Stimulated activated CD4-positive, alpha-beta T cell treated with anti-CD3 and anti-CD28 coated beads, Interleukin-12 subunit alpha, Interleukin-12 subunit beta, amount 100 ng/mL, for 48 hours (primary cell): ENCODE measurements around the gene PCDHGA7.
"Not testable (repeated sequence)": the region's sequence is repeated elsewhere in the genome, so short reads cannot be mapped to it uniquely, and the experiment has no call there.

Source experiments
- DNase-seq, 3 donors: peaks; one replicate each; pipeline ENCODE4 v3.0.0-alpha.2; 2020; ENCODE audit warnings: low read depth in 2 of 3, low spot score in 1 of 3

PCDHGA7 gene

DNA sequence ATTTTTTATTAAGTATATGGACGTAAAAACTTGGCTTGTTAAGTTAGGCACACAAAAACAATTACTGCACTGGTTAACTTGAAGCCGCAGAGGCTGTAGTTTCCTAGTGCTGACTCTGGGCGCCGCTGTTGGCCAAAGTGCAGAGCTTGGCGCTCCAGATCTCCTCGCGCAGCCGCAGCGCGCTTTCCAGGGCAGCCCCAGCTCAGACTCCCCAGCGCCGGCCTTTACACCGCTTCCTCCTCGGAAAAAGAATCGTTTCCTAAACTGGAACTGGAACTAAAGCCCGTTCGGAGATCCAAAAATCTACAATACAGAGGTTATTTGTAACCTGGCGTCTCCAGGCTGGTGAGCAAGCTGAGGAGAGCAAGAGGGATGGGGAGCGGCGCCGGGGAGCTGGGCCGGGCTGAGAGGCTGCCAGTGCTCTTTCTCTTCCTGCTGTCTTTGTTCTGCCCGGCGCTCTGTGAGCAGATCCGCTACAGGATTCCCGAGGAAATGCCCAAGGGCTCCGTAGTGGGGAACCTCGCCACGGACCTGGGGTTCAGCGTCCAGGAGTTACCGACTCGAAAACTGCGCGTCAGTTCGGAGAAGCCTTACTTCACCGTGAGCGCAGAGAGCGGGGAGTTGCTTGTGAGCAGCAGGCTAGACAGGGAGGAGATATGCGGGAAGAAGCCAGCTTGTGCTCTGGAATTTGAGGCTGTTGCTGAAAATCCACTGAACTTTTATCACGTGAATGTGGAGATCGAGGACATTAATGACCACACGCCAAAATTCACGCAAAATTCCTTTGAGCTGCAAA lies 15.4 kb downstream of the PCDHGA7 start, which contains the start of gene PCDHGB5:
Gene PCDHGB5 (plus strand): TSS at position 192 of the 796 bp plus-strand sequence. CDS start 181 bp downstream, at position 373.
- DNase-seq: not testable (repeated sequence)

DNA sequence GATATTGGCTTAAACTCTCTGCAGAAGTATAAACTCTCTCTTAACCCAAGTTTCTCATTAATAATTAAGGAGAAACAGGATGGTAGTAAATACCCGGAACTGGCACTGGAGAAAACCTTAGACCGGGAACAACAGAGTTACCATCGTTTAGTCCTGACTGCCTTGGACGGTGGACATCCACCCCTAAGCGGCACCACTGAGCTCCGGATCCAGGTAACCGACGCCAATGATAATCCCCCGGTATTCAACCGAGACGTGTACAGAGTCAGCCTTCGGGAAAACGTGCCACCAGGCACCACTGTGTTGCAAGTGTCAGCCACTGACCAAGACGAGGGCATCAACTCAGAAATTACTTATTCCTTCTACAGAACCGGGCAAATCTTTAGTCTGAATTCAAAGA lies 16.1 kb downstream of the PCDHGA7 start:
- DNase-seq: no peak

GRCh38 chr5:141399555-141400258 lies 17.2 kb downstream of the PCDHGA7 start:
- DNase-seq: no peak

DNA sequence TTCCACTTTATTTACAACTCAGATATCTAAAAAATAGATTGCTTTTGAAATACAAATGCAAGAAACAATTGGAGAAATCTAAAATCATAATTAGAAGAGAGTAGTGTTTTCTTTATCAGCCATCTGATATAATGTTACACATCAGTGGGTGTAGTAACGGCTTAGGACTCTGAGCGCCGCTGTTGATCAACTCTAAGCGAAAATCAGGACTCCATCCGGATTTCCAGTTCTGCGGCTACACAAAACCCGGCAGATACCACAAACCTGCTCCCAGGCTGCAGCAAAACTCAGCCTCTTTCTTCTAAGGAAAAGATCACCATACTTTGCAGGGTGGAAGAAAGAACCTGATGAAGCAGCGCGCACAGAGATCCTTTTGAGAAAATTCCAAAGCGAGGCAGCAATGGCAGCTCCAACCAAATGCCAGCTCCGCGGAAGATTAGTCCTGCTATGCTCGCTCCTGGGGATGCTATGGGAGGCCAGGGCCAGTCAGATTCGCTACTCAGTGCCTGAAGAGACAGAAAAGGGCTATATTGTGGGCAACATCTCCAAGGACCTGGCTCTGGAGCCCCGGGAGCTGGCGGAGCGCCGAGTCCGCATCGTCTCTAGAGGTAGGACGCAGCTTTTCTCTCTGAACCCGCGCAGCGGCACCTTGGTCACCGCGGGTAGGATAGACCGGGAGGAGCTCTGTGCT lies 20.2 kb downstream of the PCDHGA7 start, which contains the start of gene PCDHGA9:
Gene PCDHGA9 (plus strand): TSS at position 226 of the 691 bp plus-strand sequence. CDS start 175 bp downstream, at position 401.
- DNase-seq: no peak

GRCh38 chr5:141403387-141403786 lies 20.8 kb downstream of the PCDHGA7 start:
- no peak for DNase-seq

GRCh38 chr5:141407790-141408505 lies 25.4 kb downstream of the PCDHGA7 start, which contains the start of gene PCDHGB6:
TSS of gene PCDHGB6 (plus strand) at chr5:141408021. CDS start at chr5:141408203, 182 bp downstream.
- DNase-seq: peak in 1 of 3 donors; percentile 25

- DNase-seq: no peak
Observed at GRCh38 chr5:141409598-141410306, 27.2 kb downstream of the PCDHGA7 start.

DNA sequence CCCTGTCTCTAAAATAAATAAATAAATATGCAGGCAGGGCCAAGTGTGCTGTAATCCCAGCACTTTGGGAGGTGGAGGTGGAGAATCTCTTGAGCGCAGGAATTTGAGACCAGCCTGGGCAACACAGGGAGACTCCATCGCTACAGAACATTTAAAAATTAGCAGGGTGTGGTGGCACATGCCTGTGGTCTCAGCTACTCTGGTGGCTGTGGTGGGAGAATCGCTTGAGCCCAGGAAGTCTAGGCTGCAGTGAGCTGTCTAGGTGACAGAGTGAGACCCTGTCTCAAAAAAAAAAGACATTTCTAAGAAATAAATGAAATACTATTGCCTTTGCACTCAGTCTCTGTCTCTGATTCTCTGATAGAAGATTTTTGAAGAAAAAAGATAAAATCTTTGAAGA lies 29.0 kb downstream of the PCDHGA7 start:
- DNase-seq: no peak

DNA sequence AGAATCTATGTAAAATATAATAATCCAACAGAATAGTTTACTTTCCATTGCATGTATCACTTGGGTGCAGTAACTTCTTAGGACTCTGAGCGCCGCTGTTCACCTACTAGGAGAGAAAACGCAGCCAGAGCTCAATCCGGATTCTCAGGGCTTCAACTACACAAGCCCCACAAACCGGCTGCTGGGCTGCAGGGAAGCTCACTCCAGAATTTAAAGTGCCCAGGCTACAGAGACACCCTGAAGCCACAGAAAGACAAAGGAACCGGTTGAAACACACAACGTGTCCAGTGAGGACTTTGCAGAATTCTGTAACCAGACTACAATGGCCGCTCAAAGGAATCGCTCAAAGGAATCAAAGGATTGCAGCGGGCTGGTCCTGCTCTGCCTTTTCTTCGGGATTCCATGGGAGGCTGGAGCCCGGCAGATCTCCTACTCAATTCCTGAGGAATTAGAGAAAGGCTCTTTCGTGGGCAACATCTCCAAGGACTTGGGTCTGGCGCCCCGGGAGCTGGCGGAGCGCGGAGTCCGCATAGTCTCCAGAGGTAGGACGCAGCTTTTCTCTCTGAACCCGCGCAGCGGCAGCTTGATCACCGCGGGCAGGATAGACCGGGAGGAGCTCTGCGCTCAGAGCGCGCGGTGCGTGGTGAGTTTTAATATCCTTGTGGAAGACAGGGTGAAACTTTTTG lies 30.5 kb downstream of the PCDHGA7 start, which contains the start of gene PCDHGA10:
Gene PCDHGA10 (plus strand): TSS at position 134 of the 686 bp plus-strand sequence. CDS start 189 bp downstream, at position 323.
- peak in 1 of 3 donors; percentile 33 for DNase-seq

GRCh38 chr5:141413540-141414069 lies 31.1 kb downstream of the PCDHGA7 start:
- DNase-seq: no peak

GRCh38 chr5:141414548-141415274 lies 32.2 kb downstream of the PCDHGA7 start:
- not testable (repeated sequence) for DNase-seq

- DNase-seq: not testable (repeated sequence)
Observed at GRCh38 chr5:141415275-141415618, 32.7 kb downstream of the PCDHGA7 start.

GRCh38 chr5:141417494-141418172 lies 35.1 kb downstream of the PCDHGA7 start, which contains the start of gene PCDHGB7:
TSS of gene PCDHGB7 (plus strand) at chr5:141417677. CDS start at chr5:141417860, 183 bp downstream.
- DNase-seq: peak; percentile 27 to 43 (median 39)

GRCh38 chr5:141419074-141419880 lies 36.7 kb downstream of the PCDHGA7 start:
- no peak for DNase-seq

DNA sequence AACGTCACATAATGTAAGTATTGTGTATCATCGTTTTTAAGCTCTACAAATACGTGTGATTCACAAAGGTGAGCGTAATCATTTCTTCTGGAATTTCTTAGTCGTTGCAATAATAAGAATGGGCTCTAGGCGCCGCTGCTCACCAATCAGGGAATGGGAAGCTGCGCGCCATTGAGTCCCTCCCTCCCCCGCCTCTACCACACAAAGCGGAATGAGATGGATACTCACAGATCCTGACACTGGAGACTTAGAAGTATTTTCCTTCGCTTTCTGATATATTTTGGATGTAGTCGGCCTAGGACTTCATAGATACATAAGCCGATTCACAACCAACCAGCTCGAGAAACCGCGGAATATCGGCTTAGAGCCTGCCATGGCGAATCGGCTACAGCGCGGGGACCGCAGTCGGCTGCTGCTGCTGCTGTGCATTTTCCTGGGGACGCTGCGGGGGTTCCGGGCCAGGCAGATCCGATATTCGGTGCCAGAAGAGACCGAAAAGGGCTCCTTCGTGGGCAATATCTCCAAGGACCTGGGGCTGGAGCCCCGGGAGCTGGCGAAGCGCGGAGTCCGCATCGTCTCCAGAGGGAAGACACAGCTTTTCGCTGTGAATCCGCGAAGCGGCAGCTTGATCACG lies 38.4 kb downstream of the PCDHGA7 start, which contains the start of gene PCDHGA11:
Gene PCDHGA11 (plus strand): TSS at position 197 of the 634 bp plus-strand sequence. CDS start 177 bp downstream, at position 374.
- DNase-seq: peak in 2 of 3 donors; percentile 36 to 53

DNA sequence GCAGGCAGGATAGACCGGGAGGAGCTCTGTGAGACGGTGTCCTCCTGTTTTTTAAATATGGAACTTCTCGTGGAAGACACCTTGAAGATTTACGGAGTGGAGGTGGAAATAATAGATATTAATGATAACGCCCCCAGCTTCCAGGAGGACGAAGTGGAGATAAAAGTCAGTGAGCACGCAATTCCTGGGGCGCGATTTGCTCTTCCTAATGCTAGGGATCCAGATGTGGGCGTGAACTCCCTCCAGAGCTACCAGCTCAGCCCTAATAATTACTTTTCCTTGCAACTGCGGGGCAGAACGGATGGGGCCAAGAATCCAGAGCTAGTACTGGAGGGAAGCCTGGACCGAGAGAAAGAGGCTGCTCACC lies 38.9 kb downstream of the PCDHGA7 start:
- DNase-seq: no peak
